Measurements from ENCODE around the gene NSUN6.

The NSUN6 gene

DNA sequence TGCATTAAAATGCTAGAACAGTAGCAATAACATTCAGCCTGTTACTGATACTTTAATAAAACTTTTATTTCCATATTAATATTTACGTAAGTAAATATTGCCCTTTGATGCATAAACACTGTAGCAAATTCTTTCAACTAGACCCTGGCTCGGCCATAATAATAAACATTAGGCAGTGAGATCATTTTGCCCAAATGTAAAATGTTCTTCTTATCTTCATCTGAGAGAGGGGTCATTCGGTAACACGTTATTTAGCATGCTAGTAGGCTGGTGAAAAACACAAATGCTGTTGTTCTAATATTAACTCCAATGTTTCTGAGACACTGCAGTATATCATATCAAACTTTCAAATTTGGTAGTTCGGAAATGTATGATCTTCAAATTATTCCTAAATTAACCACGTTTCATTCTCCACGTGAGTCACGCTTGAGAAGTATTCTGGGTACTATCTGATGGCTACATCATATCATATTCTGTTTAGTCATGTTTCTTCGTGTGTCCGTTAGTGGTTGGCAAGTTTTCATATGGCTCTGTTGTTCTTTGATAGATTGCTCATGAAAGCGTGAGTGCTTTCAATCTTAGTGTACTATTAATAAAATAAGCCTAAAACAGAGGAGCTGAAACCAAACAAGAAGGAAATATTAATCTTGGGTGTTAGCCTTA lies 145.8 kb downstream of the NSUN6 start:
- no peak for DNase-seq (ENCODE audit: extremely low spot score)
- ChIA-PET CTCF (no interaction called here), POLR2A (no interaction called here)
- TF ChIP-seq FOXM1 (IDR thresholded peaks at IDR 0.05; ENCODE audit: borderline replicate concordance) (no peak), L3MBTL2 (conservative IDR thresholded peaks at IDR 0.05) (no peak), LEF1 (IDR thresholded peaks at IDR 0.05; ENCODE audit: borderline replicate concordance) (no peak), ZNF384 (IDR thresholded peaks at IDR 0.05) (no peak), HDGF (IDR thresholded peaks at IDR 0.05; ENCODE audit: borderline replicate concordance) (no peak), FOXK2 (IDR thresholded peaks at IDR 0.05) (no peak), PKNOX1 (IDR thresholded peaks at IDR 0.05) (no peak), TARDBP (IDR thresholded peaks at IDR 0.05) (no peak), SP1 (IDR thresholded peaks at IDR 0.05) (no peak), ARNT (IDR thresholded peaks at IDR 0.05) (no peak), NFRKB (IDR thresholded peaks at IDR 0.05) (no peak)

DNA sequence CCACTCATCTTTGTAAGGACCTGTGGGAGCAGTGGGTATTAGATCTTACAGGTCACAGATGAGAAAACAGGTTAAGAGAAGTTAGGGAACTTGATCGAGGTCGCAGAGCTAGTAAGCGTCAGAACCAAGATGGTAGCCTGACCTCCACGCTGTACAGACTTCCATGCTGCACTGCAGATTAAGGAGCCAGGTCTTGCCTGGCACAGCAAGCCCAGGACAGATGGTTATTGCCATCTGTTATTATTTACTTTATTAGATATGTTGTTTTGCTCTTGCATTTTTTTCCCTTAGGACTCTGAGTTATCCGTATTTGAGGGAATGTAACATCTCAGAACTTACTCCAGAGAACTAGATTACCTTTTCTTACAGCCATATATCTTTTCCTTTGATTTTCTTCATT lies 147.2 kb downstream of the NSUN6 start:
- TF ChIP-seq LEF1 (IDR thresholded peaks at IDR 0.05; ENCODE audit: borderline replicate concordance): no peak
- TF ChIP-seq TARDBP (IDR thresholded peaks at IDR 0.05): no peak
- TF ChIP-seq L3MBTL2 (conservative IDR thresholded peaks at IDR 0.05): no peak
- no peak for TF ChIP-seq FOXK2 (IDR thresholded peaks at IDR 0.05)
- TF ChIP-seq PKNOX1 (IDR thresholded peaks at IDR 0.05): no peak
- TF ChIP-seq FOXM1 (IDR thresholded peaks at IDR 0.05; ENCODE audit: borderline replicate concordance): no peak
- no peak for TF ChIP-seq ZNF384 (IDR thresholded peaks at IDR 0.05)
- no peak for TF ChIP-seq ARNT (IDR thresholded peaks at IDR 0.05)
- no peak for TF ChIP-seq SP1 (IDR thresholded peaks at IDR 0.05)
- TF ChIP-seq BHLHE40 (IDR thresholded peaks at IDR 0.05; ENCODE audit: borderline replicate concordance): no peak
- TF ChIP-seq FOXA1 (IDR thresholded peaks at IDR 0.05): no peak
- TF ChIP-seq SUZ12 (IDR thresholded peaks at IDR 0.05): no peak
- no peak for TF ChIP-seq HDGF (IDR thresholded peaks at IDR 0.05; ENCODE audit: borderline replicate concordance)
- no peak for DNase-seq (ENCODE audit: extremely low spot score)
- ChIA-PET POLR2A (no interaction called here), CTCF (no interaction called here)

DNA sequence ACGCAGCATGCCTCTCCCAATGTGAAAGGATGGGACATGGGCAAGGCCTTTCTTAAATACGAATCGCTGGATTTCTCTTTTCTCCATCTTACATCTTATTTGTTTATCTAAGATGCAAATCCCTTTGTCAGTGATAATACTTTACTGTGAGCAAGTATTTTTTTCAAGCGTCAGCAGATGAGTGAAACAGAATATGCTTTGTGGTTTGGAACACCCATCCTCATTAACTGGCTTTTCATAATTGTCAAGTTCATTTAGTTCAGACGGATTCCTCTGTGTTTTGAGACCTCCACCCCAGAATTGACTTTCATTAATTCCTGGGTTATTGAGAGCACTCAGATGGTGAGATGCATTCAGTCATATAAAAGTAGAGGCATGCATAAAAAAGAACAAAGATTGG lies 149.8 kb downstream of the NSUN6 start:
- ChIA-PET POLR2A (no interaction called here), CTCF (no interaction called here)
- TF ChIP-seq ARNT (IDR thresholded peaks at IDR 0.05) (no peak), FOXA1 (IDR thresholded peaks at IDR 0.05) (no peak), FOXK2 (IDR thresholded peaks at IDR 0.05) (no peak), NFRKB (IDR thresholded peaks at IDR 0.05) (no peak), ELF4 (IDR thresholded peaks at IDR 0.05) (no peak), L3MBTL2 (conservative IDR thresholded peaks at IDR 0.05) (no peak), SUZ12 (IDR thresholded peaks at IDR 0.05) (no peak), BHLHE40 (IDR thresholded peaks at IDR 0.05; ENCODE audit: borderline replicate concordance) (no peak), FOXM1 (IDR thresholded peaks at IDR 0.05; ENCODE audit: borderline replicate concordance) (no peak), ZNF384 (IDR thresholded peaks at IDR 0.05) (no peak), SP1 (IDR thresholded peaks at IDR 0.05) (no peak), HDGF (IDR thresholded peaks at IDR 0.05; ENCODE audit: borderline replicate concordance) (no peak), LEF1 (IDR thresholded peaks at IDR 0.05; ENCODE audit: borderline replicate concordance) (no peak), CTBP1 (IDR thresholded peaks at IDR 0.05; ENCODE audit: borderline replicate concordance) (no peak), PKNOX1 (IDR thresholded peaks at IDR 0.05) (no peak)
- no peak for DNase-seq (ENCODE audit: extremely low spot score)

DNA sequence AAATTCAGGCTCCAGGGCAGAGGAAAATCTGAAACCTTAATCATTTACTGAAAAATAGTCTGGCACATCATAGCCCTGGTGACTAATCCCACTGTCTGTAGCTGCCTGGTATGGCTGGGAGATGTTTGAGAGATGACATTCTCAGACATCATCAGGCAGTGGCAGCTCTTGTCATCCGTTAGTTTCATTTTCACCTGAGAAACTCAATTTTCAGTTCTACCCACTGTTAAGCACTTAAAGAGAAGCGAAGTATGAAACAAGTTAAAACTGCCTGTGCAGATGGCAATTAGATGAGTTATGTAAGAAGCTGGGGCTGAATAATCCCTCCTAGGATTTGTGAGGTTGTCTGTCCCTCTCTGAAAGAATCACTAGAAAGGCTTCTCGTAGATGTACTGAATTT lies 150.2 kb downstream of the NSUN6 start:
- TF ChIP-seq BHLHE40 (IDR thresholded peaks at IDR 0.05; ENCODE audit: borderline replicate concordance) (no peak), ARNT (IDR thresholded peaks at IDR 0.05) (no peak), SP1 (IDR thresholded peaks at IDR 0.05) (no peak), PKNOX1 (IDR thresholded peaks at IDR 0.05) (no peak), ELF4 (IDR thresholded peaks at IDR 0.05) (no peak), FOXM1 (IDR thresholded peaks at IDR 0.05; ENCODE audit: borderline replicate concordance) (no peak), SUZ12 (IDR thresholded peaks at IDR 0.05) (no peak), FOXK2 (IDR thresholded peaks at IDR 0.05) (no peak), LEF1 (IDR thresholded peaks at IDR 0.05; ENCODE audit: borderline replicate concordance) (no peak)
- no peak for DNase-seq (ENCODE audit: extremely low spot score)
- POLR2A ChIA-PET: no interaction called here
- CTCF ChIA-PET: no interaction called here

DNA sequence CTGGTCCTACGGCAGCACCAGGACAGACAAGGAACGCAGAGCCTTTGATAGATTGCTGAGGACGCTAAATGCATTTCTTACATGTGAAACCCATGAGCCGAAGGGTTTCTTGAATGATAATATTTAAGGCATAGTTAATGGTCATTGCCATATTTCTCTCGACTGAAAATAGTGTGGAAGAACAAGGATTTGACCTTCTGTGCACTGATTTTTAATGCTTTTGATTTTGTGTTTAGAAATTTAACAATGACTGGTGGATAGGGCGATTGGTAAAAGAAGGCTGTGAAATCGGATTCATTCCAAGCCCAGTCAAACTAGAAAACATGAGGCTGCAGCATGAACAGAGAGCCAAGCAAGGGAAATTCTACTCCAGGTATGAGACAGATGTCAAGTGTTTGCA lies 150.8 kb downstream of the NSUN6 start:
- no peak for DNase-seq (ENCODE audit: extremely low spot score)
- CTCF ChIA-PET: interaction anchor here (0.8 kb wide), 1 partner anchor 29 kb away, joined by 4 read pairs; no protein-coding TSS in a partner anchor
- POLR2A ChIA-PET: no interaction called here
- TF ChIP-seq SUZ12 (IDR thresholded peaks at IDR 0.05) (no peak), ELF4 (IDR thresholded peaks at IDR 0.05) (no peak), TARDBP (IDR thresholded peaks at IDR 0.05) (no peak), L3MBTL2 (conservative IDR thresholded peaks at IDR 0.05) (no peak), FOXM1 (IDR thresholded peaks at IDR 0.05; ENCODE audit: borderline replicate concordance) (no peak), HDGF (IDR thresholded peaks at IDR 0.05; ENCODE audit: borderline replicate concordance) (no peak), FOXK2 (IDR thresholded peaks at IDR 0.05) (no peak), ARNT (IDR thresholded peaks at IDR 0.05) (no peak), BHLHE40 (IDR thresholded peaks at IDR 0.05; ENCODE audit: borderline replicate concordance) (no peak), SP1 (IDR thresholded peaks at IDR 0.05) (no peak), PKNOX1 (IDR thresholded peaks at IDR 0.05) (no peak), FOXA1 (IDR thresholded peaks at IDR 0.05) (no peak)
